ENCODE results near the gene LRRC4C.

DNA sequence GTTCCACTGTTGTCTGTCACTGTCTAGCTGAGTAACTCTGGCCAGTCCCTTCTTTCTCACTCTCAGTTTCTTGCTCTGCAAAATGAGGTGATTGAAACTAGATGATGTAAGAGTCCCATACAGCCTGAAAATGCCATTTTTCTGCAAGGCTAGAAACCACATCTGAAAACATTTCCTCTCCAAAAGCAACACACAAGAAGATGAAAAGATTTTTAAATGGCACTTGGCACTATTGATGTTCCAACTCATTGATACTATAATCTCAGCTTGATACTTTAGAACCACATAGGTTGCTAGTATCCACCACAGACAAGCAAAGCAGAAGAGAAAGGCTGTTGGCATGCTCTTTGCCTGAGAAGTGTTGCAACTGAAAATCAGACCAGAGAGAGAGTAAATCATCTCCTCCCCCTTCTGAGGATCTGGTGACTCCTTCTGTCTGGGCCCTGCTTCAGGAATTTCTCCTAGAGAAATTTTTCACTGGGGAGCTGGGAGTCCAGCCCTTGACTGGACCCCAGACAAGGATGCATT, 1217.9 kb downstream of the LRRC4C start:
- TF ChIP-seq CTCF (conservative IDR thresholded peaks at IDR 0.05 in 1 of 2, IDR thresholded peaks at IDR 0.05 in 1 of 2; ENCODE audit: extremely low read depth in 1 of 2, insufficient read depth in 1 of 2, low read depth in 1 of 2, low read length in 2 of 2) = no peak
- no peak for TF ChIP-seq EZH2 (IDR thresholded peaks at IDR 0.05; ENCODE audit: borderline replicate concordance, low read length)
